Neuronal stem cell (in vitro differentiated cells): ENCODE measurements around the gene MRGPRG.

Experiments used
- DNase-seq: peaks from one replicate; pipeline ENCODE4 v3.0.0-alpha.2; 2013; ENCODE audit warnings: low spot score
- H2AFZ ChIP-seq: one replicate; pipeline ENCODE4 v1.6.1; 2013; ENCODE audit warnings: mild to moderate bottlenecking, low read length, inconsistent platforms
- H2AK5ac ChIP-seq: 2 replicates; pipeline ENCODE4 v1.6.1; 2013; ENCODE audit warnings: low read depth, mild to moderate bottlenecking, inconsistent platforms, low read length, moderate library complexity, mixed read lengths
- H2BK120ac ChIP-seq: 2 replicates; pipeline ENCODE4 v1.6.1; 2013; ENCODE audit warnings: low read depth, mild to moderate bottlenecking, inconsistent platforms, low read length, moderate library complexity, mixed read lengths
- H2BK12ac ChIP-seq: one replicate; pipeline ENCODE4 v1.6.1; 2013; ENCODE audit warnings: low read length, inconsistent platforms
- H2BK15ac ChIP-seq: 2 replicates; pipeline ENCODE4 v1.6.1; 2013; ENCODE audit warnings: mild to moderate bottlenecking, low read length, inconsistent platforms, mixed read lengths
- H2BK5ac ChIP-seq: one replicate; pipeline ENCODE4 v1.6.1; 2013; ENCODE audit warnings: inconsistent platforms, mild to moderate bottlenecking, low read length, moderate library complexity
- H3K14ac ChIP-seq: one replicate; pipeline ENCODE4 v1.6.1; 2013; ENCODE audit warnings: low read length, inconsistent platforms
- H3K18ac ChIP-seq: 2 replicates; pipeline ENCODE4 v1.6.1; 2013; ENCODE audit warnings: low read length, inconsistent platforms
- H3K23ac ChIP-seq: 2 replicates; pipeline ENCODE4 v1.6.1; 2013; ENCODE audit warnings: low read depth, mild to moderate bottlenecking, mixed read lengths, low read length, inconsistent platforms; ENCODE audit not compliant: poor library complexity
- H3K27ac ChIP-seq: replicated peaks from 3 replicates; pipeline ENCODE4 v1.5.1; 2013; ENCODE audit warnings: low read length, inconsistent platforms
- H3K27me3 ChIP-seq, 3 experiments: 2 replicates each; pipeline ENCODE4 v1.6.1; 2013; ENCODE audit warnings: low read length in 3 of 3, mild to moderate bottlenecking in 2 of 3, inconsistent platforms in 1 of 3, low read depth in 1 of 3, mixed read lengths in 1 of 3, moderate library complexity in 1 of 3; ENCODE audit not compliant: control insufficient read depth in 3 of 3, insufficient read depth in 3 of 3
- H3K36me3 ChIP-seq, 2 donors: replicated peaks in 1 of 2; 2 replicates each; pipeline ENCODE4 v1.6.1; 2013; ENCODE audit warnings: low read length in 2 of 2; ENCODE audit not compliant: control insufficient read depth in 2 of 2, insufficient read depth in 2 of 2
- H3K4ac ChIP-seq: 2 replicates; pipeline ENCODE4 v1.6.1; 2013; ENCODE audit warnings: inconsistent platforms, mild to moderate bottlenecking, low read length, moderate library complexity
- H3K4me1 ChIP-seq, 2 donors: 1 replicate in 1 of 2; 2 replicates in 1 of 2; pipeline ENCODE4 v1.6.1; 2013; ENCODE audit warnings: low read length in 2 of 2, low read depth in 1 of 2; ENCODE audit not compliant: control insufficient read depth in 2 of 2, insufficient read depth in 1 of 2
- H3K4me2 ChIP-seq: one replicate; pipeline ENCODE4 v1.6.1; 2013; ENCODE audit warnings: mild to moderate bottlenecking, low read length, inconsistent platforms; ENCODE audit not compliant: insufficient read depth, poor library complexity, severe bottlenecking
- H3K4me3 ChIP-seq, 2 donors: 2 replicates each; pipeline ENCODE4 v1.5.1; 2013; ENCODE audit warnings: low read length in 2 of 2, mild to moderate bottlenecking in 2 of 2, inconsistent platforms in 1 of 2, moderate library complexity in 1 of 2
- H3K79me1 ChIP-seq: one replicate; pipeline ENCODE4 v1.6.1; 2013; ENCODE audit warnings: low read depth, mild to moderate bottlenecking, inconsistent platforms, low read length, moderate library complexity
- H3K9ac ChIP-seq: one replicate; pipeline ENCODE4 v1.6.1; 2013; ENCODE audit warnings: mild to moderate bottlenecking, low read depth, low read length, inconsistent platforms; ENCODE audit not compliant: poor library complexity
- H3K9me3 ChIP-seq, 2 donors: replicated peaks in 1 of 2; 2 replicates each; pipeline versions ENCODE3 to v1.6.1; 2013; ENCODE audit warnings: low read length in 2 of 2, mild to moderate bottlenecking in 2 of 2, inconsistent platforms in 1 of 2, low read depth in 1 of 2, mixed read lengths in 1 of 2, moderate library complexity in 1 of 2; ENCODE audit not compliant: control insufficient read depth in 2 of 2, insufficient read depth in 1 of 2
- H4K8ac ChIP-seq: one replicate; pipeline ENCODE4 v1.6.1; 2013; ENCODE audit warnings: low read depth, mild to moderate bottlenecking, inconsistent platforms, low read length, moderate library complexity
- H4K91ac ChIP-seq: one replicate; pipeline ENCODE4 v1.6.1; 2013; ENCODE audit warnings: low read length, low read depth, mild to moderate bottlenecking, inconsistent platforms; ENCODE audit not compliant: poor library complexity
- WGBS, 2 donors: extraction: QIAGEN DNeasy Blood & Tissue Kit; methylation state at CpG; one replicate each; pipeline ENCODE4 v1.1.7; 2013; ENCODE audit warnings: missing lambda C conversion rate in 2 of 2, mixed read lengths in 1 of 2; ENCODE audit not compliant: insufficient read length in 2 of 2, insufficient replicate concordance in 1 of 2; ENCODE audit errors: extremely low coverage in 2 of 2; 5-methylcytosine and 5-hydroxymethylcytosine counted together

Gene MRGPRG

GRCh38 chr11:3217818-3218482, 663 bp downstream of the MRGPRG start:
- H3K9me3 ChIP-seq, result no peaks in the 10 kb centered on the region
- H4K8ac ChIP-seq, result no peak overlapping the region
- no peak overlapping the region for H2AFZ ChIP-seq
- H3K4me3 ChIP-seq, result no peak overlapping the region
- H3K27me3 ChIP-seq, result peaks cover 0 to 33% (median 0%) of the 10 kb centered on the region in 3 experiments
- H3K27ac ChIP-seq, result no peak overlapping the region
- no peak overlapping the region for H3K4me2 ChIP-seq
- no peaks in the 10 kb centered on the region for H3K36me3 ChIP-seq
- H2BK5ac ChIP-seq, result peak overlapping the region; percentile 75
- peak overlapping the region; percentile 85 for H3K18ac ChIP-seq
- H2BK120ac ChIP-seq, result no peak overlapping the region
- peak overlapping the region; percentile 60 for H3K9ac ChIP-seq
- H3K23ac ChIP-seq, result peak overlapping the region; percentile 55
- no CpG with 5 or more reads among the region's 49 CpGs for WGBS, 2 donors
- H3K14ac ChIP-seq, result peak overlapping the region; percentile 71
- peak overlapping the region; percentile 99 for H2AK5ac ChIP-seq
- peak overlapping the region; percentile 99 for H2BK12ac ChIP-seq
- no peaks in the 10 kb centered on the region for H3K4me1 ChIP-seq
- peaks cover 3% of the 10 kb centered on the region for H3K79me1 ChIP-seq
- H4K91ac ChIP-seq, result no peak overlapping the region
- peak overlapping the region; percentile 98 for H3K4ac ChIP-seq
- H2BK15ac ChIP-seq, result peak overlapping the region; percentile 92
- no peak for DNase-seq

- DNase-seq, result no peak
- WGBS, 2 donors, result no CpG with 5 or more reads among the region's 11 CpGs
These were observed 2.5 kb downstream of the MRGPRG start for GRCh38 chr11:3216027-3216525.

GRCh38 chr11:3215346-3216026, 3.1 kb downstream of the MRGPRG start:
- no peak overlapping the region for H2AFZ ChIP-seq
- peaks cover 0 to 13% (median 0%) of the 10 kb centered on the region in 3 experiments for H3K27me3 ChIP-seq
- no peak overlapping the region for H3K4me3 ChIP-seq
- no peak overlapping the region for H3K4ac ChIP-seq
- no peak overlapping the region for H4K8ac ChIP-seq
- no peak overlapping the region for H3K4me2 ChIP-seq
- no peaks in the 10 kb centered on the region for H3K9me3 ChIP-seq
- no peak overlapping the region for H4K91ac ChIP-seq
- peaks cover 3% of the 10 kb centered on the region for H3K79me1 ChIP-seq
- peak overlapping the region; percentile 75 for H2AK5ac ChIP-seq
- H3K27ac ChIP-seq, result no peak overlapping the region
- H2BK15ac ChIP-seq, result no peak overlapping the region
- H2BK12ac ChIP-seq, result no peak overlapping the region
- peak overlapping the region; percentile 23 for H3K14ac ChIP-seq
- H3K18ac ChIP-seq, result peak overlapping the region; percentile 11
- no CpG with 5 or more reads among the region's 17 CpGs for WGBS, 2 donors
- H3K9ac ChIP-seq, result no peak overlapping the region
- no peaks in the 10 kb centered on the region for H3K36me3 ChIP-seq
- no peak overlapping the region for H3K23ac ChIP-seq
- H3K4me1 ChIP-seq, result no peaks in the 10 kb centered on the region
- DNase-seq, result no peak
- H2BK5ac ChIP-seq, result peak overlapping the region; percentile 66
- H2BK120ac ChIP-seq, result no peak overlapping the region

More at GRCh38 chr11:3216027-3216525, 2.5 kb downstream of the MRGPRG start:
- no peak overlapping the region for H2AFZ ChIP-seq
- H3K9ac ChIP-seq, result no peak overlapping the region
- H3K36me3 ChIP-seq, result no peaks in the 10 kb centered on the region
- H3K4me3 ChIP-seq, result no peak overlapping the region
- H3K23ac ChIP-seq, result no peak overlapping the region
- peak overlapping the region; percentile 90 for H2BK12ac ChIP-seq
- H3K27ac ChIP-seq, result no peak overlapping the region
- peaks cover 3% of the 10 kb centered on the region for H3K79me1 ChIP-seq
- no peak overlapping the region for H4K8ac ChIP-seq
- H3K27me3 ChIP-seq, result peaks cover 0 to 16% (median 0%) of the 10 kb centered on the region in 3 experiments
- peak overlapping the region; percentile 75 for H2AK5ac ChIP-seq
- no peak overlapping the region for H2BK120ac ChIP-seq
- H3K4me2 ChIP-seq, result no peak overlapping the region
- no peaks in the 10 kb centered on the region for H3K9me3 ChIP-seq
- no peak overlapping the region for H2BK15ac ChIP-seq
- H3K18ac ChIP-seq, result peak overlapping the region; percentile 85
- no peak overlapping the region for H4K91ac ChIP-seq
- peak overlapping the region; percentile 66 for H2BK5ac ChIP-seq
- H3K4me1 ChIP-seq, result no peaks in the 10 kb centered on the region
- peak overlapping the region; percentile 69 for H3K4ac ChIP-seq
- H3K14ac ChIP-seq, result no peak overlapping the region

GRCh38 chr11:3214420-3214699, 4.3 kb downstream of the MRGPRG start:
- peak overlapping the region; percentile 15 for H2AFZ ChIP-seq
- H2BK5ac ChIP-seq, result no peak overlapping the region
- no peak overlapping the region for H3K27ac ChIP-seq

More at GRCh38 chr11:3214420-3214699, 4.3 kb downstream of the MRGPRG start:
- H3K14ac ChIP-seq, result peak overlapping the region; percentile 44
- no peak for DNase-seq
- no peak overlapping the region for H2BK12ac ChIP-seq
- no peak overlapping the region for H4K8ac ChIP-seq
- no peak overlapping the region for H4K91ac ChIP-seq
- no peak overlapping the region for H3K4me3 ChIP-seq
- H2AK5ac ChIP-seq, result peak overlapping the region; percentile 54
- H3K36me3 ChIP-seq, result no peaks in the 10 kb centered on the region
- H3K4ac ChIP-seq, result no peak overlapping the region
- H2BK15ac ChIP-seq, result no peak overlapping the region
- H2BK120ac ChIP-seq, result peak overlapping the region; percentile 39
- WGBS, 2 donors, result no CpG with 5 or more reads among the region's 4 CpGs
- H3K9ac ChIP-seq, result no peak overlapping the region
- H3K23ac ChIP-seq, result no peak overlapping the region
- H3K9me3 ChIP-seq, result no peaks in the 10 kb centered on the region
- H3K18ac ChIP-seq, result no peak overlapping the region
- peaks cover 0 to 5% (median 0%) of the 10 kb centered on the region in 3 experiments for H3K27me3 ChIP-seq
- H3K4me1 ChIP-seq, result no peaks in the 10 kb centered on the region
- peaks cover 3% of the 10 kb centered on the region for H3K79me1 ChIP-seq
- H3K4me2 ChIP-seq, result no peak overlapping the region
